ENCODE measurements around the gene SLC36A4.

DNA sequence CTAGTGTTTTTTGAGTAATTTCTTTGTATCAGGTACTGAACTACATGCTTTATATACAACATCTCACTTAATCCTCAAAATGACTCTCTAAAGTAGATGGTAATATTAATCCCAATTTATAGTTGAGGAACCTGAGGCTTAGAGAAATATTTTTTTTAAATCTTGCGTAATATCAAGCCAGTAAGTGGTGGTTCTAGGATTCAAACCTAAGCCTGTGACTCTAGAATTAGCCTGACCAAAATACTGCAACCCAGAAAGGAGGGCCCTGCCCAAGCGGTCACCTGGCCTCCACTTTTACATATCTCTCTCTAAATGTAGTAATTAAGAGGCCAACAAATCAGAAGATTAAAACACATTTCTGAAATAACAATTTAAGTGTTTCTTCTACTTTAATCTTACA is 28.6 kb downstream of the SLC36A4 start:
- TF ChIP-seq, protein P1, sequence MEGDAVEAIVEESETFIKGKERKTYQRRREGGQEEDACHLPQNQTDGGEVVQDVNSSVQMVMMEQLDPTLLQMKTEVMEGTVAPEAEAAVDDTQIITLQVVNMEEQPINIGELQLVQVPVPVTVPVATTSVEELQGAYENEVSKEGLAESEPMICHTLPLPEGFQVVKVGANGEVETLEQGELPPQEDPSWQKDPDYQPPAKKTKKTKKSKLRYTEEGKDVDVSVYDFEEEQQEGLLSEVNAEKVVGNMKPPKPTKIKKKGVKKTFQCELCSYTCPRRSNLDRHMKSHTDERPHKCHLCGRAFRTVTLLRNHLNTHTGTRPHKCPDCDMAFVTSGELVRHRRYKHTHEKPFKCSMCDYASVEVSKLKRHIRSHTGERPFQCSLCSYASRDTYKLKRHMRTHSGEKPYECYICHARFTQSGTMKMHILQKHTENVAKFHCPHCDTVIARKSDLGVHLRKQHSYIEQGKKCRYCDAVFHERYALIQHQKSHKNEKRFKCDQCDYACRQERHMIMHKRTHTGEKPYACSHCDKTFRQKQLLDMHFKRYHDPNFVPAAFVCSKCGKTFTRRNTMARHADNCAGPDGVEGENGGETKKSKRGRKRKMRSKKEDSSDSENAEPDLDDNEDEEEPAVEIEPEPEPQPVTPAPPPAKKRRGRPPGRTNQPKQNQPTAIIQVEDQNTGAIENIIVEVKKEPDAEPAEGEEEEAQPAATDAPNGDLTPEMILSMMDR (IDR thresholded peaks at IDR 0.05; ENCODE audit: insufficient read depth, low read length, poor library complexity, severe bottlenecking) = no peak
- no peak for TF ChIP-seq EZH2phosphoT487 (conservative IDR thresholded peaks at IDR 0.05; ENCODE audit: low read length)

Measured in SU-DHL-6 (cell line).